Measurements from ENCODE around the gene GTF2H2C.
"Not testable (repeated sequence)": the region's sequence is repeated elsewhere in the genome, so short reads cannot be mapped to it uniquely, and the experiment has no call there.

Gene GTF2H2C

GRCh38 chr5:69566172-69566571, 6.2 kb downstream of the GTF2H2C start:
- H3K27me3 ChIP-seq (ENCODE audit: control insufficient read depth, insufficient read depth, low read length); H3K36me3 ChIP-seq (ENCODE audit: control insufficient read depth, insufficient read depth, low read length); H3K4me1 ChIP-seq (ENCODE audit: control insufficient read depth, insufficient read depth, low read length); DNase-seq (ENCODE audit: low read depth, low spot score); H3K27ac ChIP-seq (ENCODE audit: low read length); H3K4me3 ChIP-seq (ENCODE audit: low read length); H3K9me3 ChIP-seq (ENCODE audit: control insufficient read depth, insufficient read depth, low read length): not testable (repeated sequence)
- no CpG with 5 or more reads among the region's 2 CpGs for WGBS (ENCODE audit: insufficient coverage, insufficient read length)

DNA sequence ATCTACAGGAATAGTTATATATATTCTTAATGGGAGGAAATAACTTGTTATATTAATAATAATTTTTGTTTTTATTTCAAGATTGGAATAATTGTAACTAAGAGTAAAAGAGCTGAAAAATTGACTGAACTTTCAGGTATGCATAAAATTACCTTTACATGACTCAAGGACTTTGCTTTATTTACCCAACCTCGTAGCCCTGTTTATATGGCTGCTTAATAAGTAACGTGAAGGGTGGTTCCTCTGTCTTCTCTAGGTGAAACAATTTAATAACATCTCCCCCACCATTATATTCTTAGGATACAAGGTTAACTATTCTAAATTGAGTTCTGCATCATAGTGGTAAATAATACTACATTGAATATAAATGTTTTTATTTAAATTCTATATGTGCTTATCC, 8.1 kb downstream of the GTF2H2C start:
- not testable (repeated sequence) for H3K27me3 ChIP-seq (ENCODE audit: control insufficient read depth, insufficient read depth, low read length); H3K4me1 ChIP-seq (ENCODE audit: control insufficient read depth, insufficient read depth, low read length); H3K36me3 ChIP-seq (ENCODE audit: control insufficient read depth, insufficient read depth, low read length); DNase-seq (ENCODE audit: low read depth, low spot score); H3K4me3 ChIP-seq (ENCODE audit: low read length); H3K9me3 ChIP-seq (ENCODE audit: control insufficient read depth, insufficient read depth, low read length); H3K27ac ChIP-seq (ENCODE audit: low read length)
- WGBS (ENCODE audit: insufficient coverage, insufficient read length): no CpG with 5 or more reads among the region's 2 CpGs

- not testable (repeated sequence) for H3K4me3 ChIP-seq (ENCODE audit: low read length)
Measured at GRCh38 chr5:69583356-69583755, 23.4 kb downstream of the GTF2H2C start.

GRCh38 chr5:69596114-69596840, 36.3 kb downstream of the GTF2H2C start:
- not testable (repeated sequence) for H3K27ac ChIP-seq (ENCODE audit: low read length); H3K4me3 ChIP-seq (ENCODE audit: low read length); H3K9me3 ChIP-seq (ENCODE audit: control insufficient read depth, insufficient read depth, low read length); H3K27me3 ChIP-seq (ENCODE audit: control insufficient read depth, insufficient read depth, low read length); H3K4me1 ChIP-seq (ENCODE audit: control insufficient read depth, insufficient read depth, low read length); DNase-seq (ENCODE audit: low read depth, low spot score); H3K36me3 ChIP-seq (ENCODE audit: control insufficient read depth, insufficient read depth, low read length)
- whole genome bisulfite sequencing (ENCODE audit: insufficient coverage, insufficient read length): no CpG with 5 or more reads among the region's 7 CpGs

More at GRCh38 chr5:69583356-69583755, 23.4 kb downstream of the GTF2H2C start:
- not testable (repeated sequence) for H3K9me3 ChIP-seq (ENCODE audit: control insufficient read depth, insufficient read depth, low read length); H3K36me3 ChIP-seq (ENCODE audit: control insufficient read depth, insufficient read depth, low read length); H3K4me1 ChIP-seq (ENCODE audit: control insufficient read depth, insufficient read depth, low read length); H3K27me3 ChIP-seq (ENCODE audit: control insufficient read depth, insufficient read depth, low read length); DNase-seq (ENCODE audit: low read depth, low spot score); H3K27ac ChIP-seq (ENCODE audit: low read length)
- no CpG with 5 or more reads among the region's 2 CpGs for WGBS (ENCODE audit: insufficient coverage, insufficient read length)

- DNase-seq (ENCODE audit: low read depth, low spot score); H3K4me1 ChIP-seq (ENCODE audit: control insufficient read depth, insufficient read depth, low read length); H3K27me3 ChIP-seq (ENCODE audit: control insufficient read depth, insufficient read depth, low read length); H3K36me3 ChIP-seq (ENCODE audit: control insufficient read depth, insufficient read depth, low read length); H3K27ac ChIP-seq (ENCODE audit: low read length); H3K9me3 ChIP-seq (ENCODE audit: control insufficient read depth, insufficient read depth, low read length); H3K4me3 ChIP-seq (ENCODE audit: low read length): not testable (repeated sequence)
- WGBS (ENCODE audit: insufficient coverage, insufficient read length): no CpG with 5 or more reads among the region's 6 CpGs
Measured at GRCh38 chr5:69601947-69602346, 42.0 kb downstream of the GTF2H2C start.

- not testable (repeated sequence) for H3K27me3 ChIP-seq (ENCODE audit: control insufficient read depth, insufficient read depth, low read length); H3K4me1 ChIP-seq (ENCODE audit: control insufficient read depth, insufficient read depth, low read length); DNase-seq (ENCODE audit: low read depth, low spot score); H3K9me3 ChIP-seq (ENCODE audit: control insufficient read depth, insufficient read depth, low read length); H3K36me3 ChIP-seq (ENCODE audit: control insufficient read depth, insufficient read depth, low read length); H3K27ac ChIP-seq (ENCODE audit: low read length); H3K4me3 ChIP-seq (ENCODE audit: low read length)
- no CpG with 5 or more reads among the region's 6 CpGs for WGBS (ENCODE audit: insufficient coverage, insufficient read length)
Measured at GRCh38 chr5:69606839-69607238, 46.8 kb downstream of the GTF2H2C start.

- H3K27me3 ChIP-seq (ENCODE audit: control insufficient read depth, insufficient read depth, low read length); H3K4me1 ChIP-seq (ENCODE audit: control insufficient read depth, insufficient read depth, low read length); DNase-seq (ENCODE audit: low read depth, low spot score); H3K4me3 ChIP-seq (ENCODE audit: low read length); H3K9me3 ChIP-seq (ENCODE audit: control insufficient read depth, insufficient read depth, low read length); H3K27ac ChIP-seq (ENCODE audit: low read length); H3K36me3 ChIP-seq (ENCODE audit: control insufficient read depth, insufficient read depth, low read length): not testable (repeated sequence)
- no CpG with 5 or more reads among the region's 1 CpG for WGBS (ENCODE audit: insufficient coverage, insufficient read length)
Measured at GRCh38 chr5:69607750-69608149, 47.8 kb downstream of the GTF2H2C start.

- not testable (repeated sequence) for DNase-seq (ENCODE audit: low read depth, low spot score); H3K9me3 ChIP-seq (ENCODE audit: control insufficient read depth, insufficient read depth, low read length); H3K4me3 ChIP-seq (ENCODE audit: low read length); H3K27ac ChIP-seq (ENCODE audit: low read length); H3K4me1 ChIP-seq (ENCODE audit: control insufficient read depth, insufficient read depth, low read length); H3K27me3 ChIP-seq (ENCODE audit: control insufficient read depth, insufficient read depth, low read length); H3K36me3 ChIP-seq (ENCODE audit: control insufficient read depth, insufficient read depth, low read length)
- no CpG with 5 or more reads among the region's 6 CpGs for WGBS (ENCODE audit: insufficient coverage, insufficient read length)
Measured at GRCh38 chr5:69608861-69609496, 49.0 kb downstream of the GTF2H2C start.

GRCh38 chr5:69614843-69615242, 54.9 kb downstream of the GTF2H2C start:
- not testable (repeated sequence) for H3K9me3 ChIP-seq (ENCODE audit: control insufficient read depth, insufficient read depth, low read length); H3K4me3 ChIP-seq (ENCODE audit: low read length); H3K27me3 ChIP-seq (ENCODE audit: control insufficient read depth, insufficient read depth, low read length); DNase-seq (ENCODE audit: low read depth, low spot score); H3K4me1 ChIP-seq (ENCODE audit: control insufficient read depth, insufficient read depth, low read length); H3K27ac ChIP-seq (ENCODE audit: low read length); H3K36me3 ChIP-seq (ENCODE audit: control insufficient read depth, insufficient read depth, low read length)
- no CpG with 5 or more reads among the region's 7 CpGs for WGBS (ENCODE audit: insufficient coverage, insufficient read length)

- not testable (repeated sequence) for DNase-seq (ENCODE audit: low read depth, low spot score); H3K36me3 ChIP-seq (ENCODE audit: control insufficient read depth, insufficient read depth, low read length); H3K27me3 ChIP-seq (ENCODE audit: control insufficient read depth, insufficient read depth, low read length); H3K27ac ChIP-seq (ENCODE audit: low read length); H3K9me3 ChIP-seq (ENCODE audit: control insufficient read depth, insufficient read depth, low read length); H3K4me3 ChIP-seq (ENCODE audit: low read length); H3K4me1 ChIP-seq (ENCODE audit: control insufficient read depth, insufficient read depth, low read length)
- WGBS (ENCODE audit: insufficient coverage, insufficient read length): no CpG with 5 or more reads among the region's 9 CpGs
Measured at GRCh38 chr5:69631879-69632278, 71.9 kb downstream of the GTF2H2C start.

All from iPS DF 6.9 (cell line).